Neutrophil (primary cell): ENCODE measurements around the gene RBM33.

ENCODE experiments used
- H3K27ac ChIP-seq: fragments of 200-600 bp; sonication (generic); 2 replicates; pipeline ENCODE4 v1.5.1; 2016; ENCODE audit warnings: mild to moderate bottlenecking, moderate library complexity
- H3K27me3 ChIP-seq: fragments of 200-600 bp; sonication (generic); 2 replicates; pipeline ENCODE4 v1.6.0; 2016; ENCODE audit warnings: mild to moderate bottlenecking
- H3K36me3 ChIP-seq: fragments of 200-600 bp; sonication (generic); 2 replicates; pipeline ENCODE4 v1.5.1; 2017
- H3K4me1 ChIP-seq, 2 experiments: fragments of 200-600 bp in 1 of 2; sonication (generic) in 1 of 2; 1 replicate in 1 of 2; 2 replicates in 1 of 2; pipeline versions ENCODE4 v1.5.1 to v1.6.1; 2013 to 2016; ENCODE audit warnings: low read depth in 1 of 2, low read length in 1 of 2, mild to moderate bottlenecking in 1 of 2, moderate library complexity in 1 of 2; ENCODE audit not compliant: control insufficient read depth in 1 of 2, insufficient read depth in 1 of 2
- H3K4me3 ChIP-seq, 2 experiments: fragments of 200-600 bp in 1 of 2; sonication (generic) in 1 of 2; 1 replicate in 1 of 2; 2 replicates in 1 of 2; pipeline ENCODE4 v1.5.1; 2013 to 2016; ENCODE audit warnings: low read depth in 1 of 2, low read length in 1 of 2, mild to moderate bottlenecking in 1 of 2, moderate library complexity in 1 of 2
- H3K9me3 ChIP-seq: fragments of 200-600 bp; sonication (generic); 2 replicates; pipeline ENCODE4 v1.5.1; 2016
- TF ChIP-seq, protein P1 (sequence below): fragments of 200-600 bp; sonication (generic); IDR thresholded peaks from 2 replicates; pipeline ENCODE4 v1.5.1; 2016; ENCODE audit warnings: antibody characterized with exemption

The RBM33 gene

DNA sequence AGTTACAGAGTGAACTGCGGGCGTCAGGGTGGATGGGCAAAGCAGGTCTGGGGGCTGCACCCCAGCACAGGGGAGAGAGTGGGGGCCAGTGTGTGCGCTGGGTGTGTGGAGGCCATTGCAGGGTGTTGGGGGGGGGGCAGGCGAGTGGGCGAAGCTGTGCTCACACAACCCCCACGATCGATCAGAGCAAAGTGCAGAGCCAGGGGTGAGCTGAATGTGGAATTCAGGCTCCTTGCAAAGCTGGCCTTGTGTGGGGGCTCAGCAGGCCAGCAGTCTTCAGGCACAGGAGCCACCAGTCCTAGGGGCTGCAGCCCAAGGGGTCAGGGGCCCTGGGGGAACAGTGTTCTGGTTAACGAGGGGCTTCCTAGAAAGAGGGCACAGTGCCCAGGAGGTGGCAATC is 168.7 kb downstream of the RBM33 start:
- H3K27me3 ChIP-seq = peaks cover 100% of the 10 kb centered on the region
- no peak overlapping the region for H3K27ac ChIP-seq
- no peaks in the 10 kb centered on the region for H3K9me3 ChIP-seq
- no peaks in the 10 kb centered on the region for H3K36me3 ChIP-seq
- H3K4me3 ChIP-seq = no peak overlapping the region
- peaks cover 3 to 11% of the 10 kb centered on the region in 2 experiments for H3K4me1 ChIP-seq
- TF ChIP-seq, protein P1, sequence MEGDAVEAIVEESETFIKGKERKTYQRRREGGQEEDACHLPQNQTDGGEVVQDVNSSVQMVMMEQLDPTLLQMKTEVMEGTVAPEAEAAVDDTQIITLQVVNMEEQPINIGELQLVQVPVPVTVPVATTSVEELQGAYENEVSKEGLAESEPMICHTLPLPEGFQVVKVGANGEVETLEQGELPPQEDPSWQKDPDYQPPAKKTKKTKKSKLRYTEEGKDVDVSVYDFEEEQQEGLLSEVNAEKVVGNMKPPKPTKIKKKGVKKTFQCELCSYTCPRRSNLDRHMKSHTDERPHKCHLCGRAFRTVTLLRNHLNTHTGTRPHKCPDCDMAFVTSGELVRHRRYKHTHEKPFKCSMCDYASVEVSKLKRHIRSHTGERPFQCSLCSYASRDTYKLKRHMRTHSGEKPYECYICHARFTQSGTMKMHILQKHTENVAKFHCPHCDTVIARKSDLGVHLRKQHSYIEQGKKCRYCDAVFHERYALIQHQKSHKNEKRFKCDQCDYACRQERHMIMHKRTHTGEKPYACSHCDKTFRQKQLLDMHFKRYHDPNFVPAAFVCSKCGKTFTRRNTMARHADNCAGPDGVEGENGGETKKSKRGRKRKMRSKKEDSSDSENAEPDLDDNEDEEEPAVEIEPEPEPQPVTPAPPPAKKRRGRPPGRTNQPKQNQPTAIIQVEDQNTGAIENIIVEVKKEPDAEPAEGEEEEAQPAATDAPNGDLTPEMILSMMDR = no peak

DNA sequence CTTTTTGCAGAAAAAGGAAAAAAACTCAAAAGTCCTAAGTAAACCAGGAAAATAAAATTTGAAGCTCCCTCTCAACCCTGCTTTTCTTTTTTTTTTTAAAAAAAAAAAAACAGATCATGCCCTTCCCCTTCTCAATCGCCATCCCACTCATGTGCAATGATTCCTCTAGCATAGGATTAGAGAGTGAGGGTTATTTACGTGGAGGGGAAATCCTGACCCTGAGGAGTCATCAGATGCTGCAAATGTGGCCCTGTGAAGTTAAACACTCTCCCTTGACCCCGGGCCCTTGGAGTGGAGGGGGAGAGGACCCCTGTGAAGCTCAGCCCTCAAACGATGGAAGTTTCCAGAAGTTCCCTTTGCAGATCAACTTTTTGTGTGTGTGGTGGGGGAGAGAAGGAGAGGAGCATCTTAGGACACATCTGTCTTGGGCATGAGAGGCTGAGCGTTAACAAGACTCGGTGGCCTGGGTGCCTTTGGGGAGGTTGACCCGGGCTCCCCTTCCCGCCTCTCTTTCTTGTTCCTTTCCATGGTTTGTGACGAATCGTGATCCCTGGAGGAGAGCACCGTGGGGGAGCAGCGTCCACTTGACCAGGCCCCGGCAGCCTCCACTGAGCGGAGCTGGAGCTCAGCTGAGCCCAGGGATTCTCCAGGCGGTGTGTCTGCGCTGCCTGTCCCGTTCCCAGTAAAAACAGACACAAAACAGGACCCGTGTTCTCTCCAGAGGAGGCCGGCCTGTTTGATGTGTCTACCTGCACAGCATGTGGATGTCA is 169.3 kb downstream of the RBM33 start:
- Histone ChIP-seq H3K36me3 (no peaks in the 10 kb centered on the region), H3K27me3 (peaks cover 100% of the 10 kb centered on the region), H3K27ac (no peak overlapping the region), H3K4me3 (no peak overlapping the region), H3K9me3 (no peaks in the 10 kb centered on the region), H3K4me1 (peaks cover under 1 to 5% of the 10 kb centered on the region in 2 experiments)
- TF ChIP-seq, protein P1 = no peak

DNA sequence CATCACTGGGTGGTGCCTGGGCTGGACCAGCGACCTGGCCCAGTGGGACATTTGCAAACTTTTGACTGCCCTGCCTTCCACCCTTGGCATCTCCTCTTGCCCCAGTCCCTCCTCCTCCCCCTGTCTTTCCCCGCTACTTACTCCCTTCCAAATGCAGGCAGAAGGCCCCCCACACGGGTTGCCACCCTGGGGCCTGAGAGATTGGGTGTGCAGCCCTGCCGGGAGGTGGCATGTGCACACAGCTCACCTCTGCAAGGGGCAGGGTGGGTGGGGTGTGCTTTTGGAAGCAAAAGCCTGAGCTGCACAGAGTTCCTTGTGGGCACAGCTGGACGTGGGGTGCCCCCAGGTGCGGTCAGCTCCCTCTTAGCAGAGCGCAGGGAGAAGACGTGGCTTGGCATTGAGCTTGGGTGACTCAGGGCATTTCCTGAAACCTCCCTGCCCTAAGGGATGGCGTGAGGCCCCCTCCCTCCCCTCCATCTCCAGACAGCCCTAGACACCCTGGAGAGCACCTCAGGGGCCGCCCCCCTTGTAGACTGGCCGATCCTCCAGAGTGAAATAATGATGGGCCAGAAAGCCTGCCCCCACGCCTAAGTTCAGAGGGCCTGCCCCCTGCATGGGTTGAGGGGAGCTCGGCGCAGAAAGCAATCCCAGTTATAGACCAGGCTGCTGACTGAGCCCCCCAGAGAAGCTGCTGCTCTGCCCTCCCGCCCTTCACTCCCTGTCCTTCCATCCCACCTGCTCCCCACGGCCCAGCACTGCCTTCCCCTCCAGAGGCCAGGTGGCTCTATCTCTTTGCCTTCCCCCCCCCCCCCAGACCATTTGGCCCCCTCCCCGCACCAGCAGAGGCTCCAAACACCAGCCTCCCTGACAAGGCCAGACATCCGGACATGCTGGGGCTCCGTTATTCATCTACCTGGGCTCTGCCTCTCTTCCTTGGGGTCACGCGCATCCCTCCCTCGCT is 170.1 kb downstream of the RBM33 start:
- TF ChIP-seq, protein P1 = no peak
- Histone ChIP-seq H3K4me1 (no peaks in the 10 kb centered on the region), H3K27ac (no peak overlapping the region)

DNA sequence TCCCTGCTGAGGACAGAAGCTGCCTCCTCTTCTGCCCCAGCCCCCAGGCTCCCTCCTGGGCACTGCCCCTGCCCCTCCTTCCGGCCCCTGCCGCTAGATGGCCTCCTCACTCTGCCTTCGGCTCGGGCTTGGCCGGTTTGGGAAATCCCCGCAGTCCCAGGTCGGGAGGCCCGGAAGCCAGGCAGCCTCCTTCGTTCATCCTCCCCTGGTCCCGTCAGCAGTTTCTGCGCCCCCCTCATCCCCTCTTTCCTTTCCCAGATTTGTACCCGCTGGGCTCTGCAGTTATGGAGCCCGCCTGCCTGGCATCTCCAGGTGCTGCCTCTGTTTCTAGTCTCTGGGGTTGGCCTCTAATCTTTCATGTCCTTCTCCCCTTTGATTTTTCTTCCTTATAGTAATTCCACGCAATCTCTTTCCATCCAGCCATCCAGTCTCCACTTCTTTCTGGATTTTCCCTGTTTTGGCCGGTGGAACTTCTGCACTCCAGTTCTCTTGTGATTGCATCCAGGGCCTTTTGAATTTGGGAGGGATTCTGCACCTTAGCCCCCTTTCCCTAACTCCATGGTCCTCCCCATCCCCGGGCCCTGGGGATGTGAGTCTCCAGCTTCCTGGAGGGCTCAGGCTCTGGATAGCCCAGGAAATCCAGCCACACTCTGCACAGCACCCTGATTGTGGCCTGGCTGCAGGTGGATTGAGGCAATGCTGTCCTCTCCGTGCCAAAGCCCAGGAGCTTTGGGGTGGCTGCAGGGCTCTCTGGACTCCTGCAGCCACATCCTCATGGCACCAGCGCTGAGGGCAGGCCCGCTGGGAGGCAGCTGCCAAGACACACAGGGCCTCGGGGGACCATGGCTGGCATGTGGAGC is 171.1 kb downstream of the RBM33 start:
- TF ChIP-seq, protein P1 = no peak
- Histone ChIP-seq H3K36me3 (no peaks in the 10 kb centered on the region), H3K27ac (no peak overlapping the region), H3K27me3 (peaks cover 100% of the 10 kb centered on the region), H3K4me1 (no peaks in the 10 kb centered on the region), H3K4me3 (no peak overlapping the region), H3K9me3 (no peaks in the 10 kb centered on the region)

More for the DNA sequence above, 170.1 kb downstream of the RBM33 start:
- H3K9me3 ChIP-seq = no peaks in the 10 kb centered on the region
- peaks cover 100% of the 10 kb centered on the region for H3K27me3 ChIP-seq
- no peaks in the 10 kb centered on the region for H3K36me3 ChIP-seq
- H3K4me3 ChIP-seq = no peak overlapping the region

- Histone ChIP-seq H3K4me1 (no peaks in the 10 kb centered on the region), H3K27me3 (peaks cover 98% of the 10 kb centered on the region), H3K4me3 (no peak overlapping the region), H3K27ac (no peak overlapping the region), H3K36me3 (no peaks in the 10 kb centered on the region), H3K9me3 (no peaks in the 10 kb centered on the region)
- TF ChIP-seq, protein P1 = no peak
Observed at GRCh38 chr7:155816192-155816508, 171.7 kb downstream of the RBM33 start.
